ENCODE data around the gene LRFN4.

- TF ChIP-seq CTCF (IDR thresholded peaks at IDR 0.05) = no peak
- TF ChIP-seq POLR2A (IDR thresholded peaks at IDR 0.05) = no peak
- TF ChIP-seq POLR2AphosphoS5 (IDR thresholded peaks at IDR 0.05) = no peak
- TF ChIP-seq EP300 (IDR thresholded peaks at IDR 0.05) = no peak
These were observed 3.0 kb downstream of the LRFN4 start for GRCh38 chr11:66859686-66860448.
